Measurements from ENCODE around the gene TENT5C. TPM values are rescaled to one million over a fixed set of nuclear protein-coding genes. Genes with fewer than 3 reads are reported as not detected.

TENT5C gene
- total and polyA plus RNA-seq, 9 of the 15 experiments (the other 6 are each of a cell fraction or from before 2014, with no cell fraction given), result 1.8 to 7.7 (median 4.0) TPM

DNA sequence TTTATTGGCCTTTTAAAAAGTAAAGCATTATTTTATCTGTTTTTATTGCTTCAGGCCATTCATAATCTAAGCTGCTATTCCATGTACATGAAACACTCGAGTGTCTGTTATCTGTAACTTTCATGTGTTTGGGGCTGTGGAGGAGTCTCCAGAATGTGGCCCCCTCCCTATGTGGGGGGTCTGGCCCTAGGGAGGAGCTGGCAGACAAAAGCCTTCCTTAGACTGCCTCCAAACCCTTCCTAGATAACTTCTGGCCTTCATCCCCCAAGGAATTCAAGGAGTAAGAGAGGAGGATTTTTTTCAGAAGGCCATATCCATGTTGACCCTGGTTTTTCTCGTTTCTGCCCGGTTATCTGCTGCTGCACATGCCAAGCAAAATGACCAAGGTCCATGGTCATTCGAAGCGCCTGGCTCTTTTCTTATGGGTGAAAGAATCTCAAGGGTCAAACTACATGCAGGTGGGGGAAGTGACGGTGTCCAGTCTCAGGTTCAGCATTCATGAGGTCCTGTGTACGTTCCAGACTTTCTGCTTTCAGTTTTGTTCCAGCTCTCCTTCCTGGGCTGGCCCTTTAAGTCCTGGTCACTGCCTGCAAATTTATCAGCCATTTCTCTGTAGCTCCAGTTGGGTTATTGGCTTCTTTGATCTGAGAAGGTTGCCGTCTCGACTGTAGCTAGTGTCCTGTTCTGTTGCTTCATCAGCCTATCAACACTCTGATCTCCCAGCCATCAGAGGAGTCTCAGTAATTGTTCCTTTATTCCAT lies 8.3 kb downstream of the TENT5C start (continued):
- TF ChIP-seq, protein P1, sequence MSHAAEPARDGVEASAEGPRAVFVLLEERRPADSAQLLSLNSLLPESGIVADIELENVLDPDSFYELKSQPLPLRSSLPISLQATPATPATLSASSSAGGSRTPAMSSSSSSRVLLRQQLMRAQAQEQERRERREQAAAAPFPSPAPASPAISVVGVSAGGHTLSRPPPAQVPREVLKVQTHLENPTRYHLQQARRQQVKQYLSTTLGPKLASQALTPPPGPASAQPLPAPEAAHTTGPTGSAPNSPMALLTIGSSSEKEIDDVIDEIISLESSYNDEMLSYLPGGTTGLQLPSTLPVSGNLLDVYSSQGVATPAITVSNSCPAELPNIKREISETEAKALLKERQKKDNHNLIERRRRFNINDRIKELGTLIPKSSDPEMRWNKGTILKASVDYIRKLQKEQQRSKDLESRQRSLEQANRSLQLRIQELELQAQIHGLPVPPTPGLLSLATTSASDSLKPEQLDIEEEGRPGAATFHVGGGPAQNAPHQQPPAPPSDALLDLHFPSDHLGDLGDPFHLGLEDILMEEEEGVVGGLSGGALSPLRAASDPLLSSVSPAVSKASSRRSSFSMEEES (CRISPR knock-in tag; IDR thresholded peaks at IDR 0.05), result no peak
- TF ChIP-seq, protein P2, sequence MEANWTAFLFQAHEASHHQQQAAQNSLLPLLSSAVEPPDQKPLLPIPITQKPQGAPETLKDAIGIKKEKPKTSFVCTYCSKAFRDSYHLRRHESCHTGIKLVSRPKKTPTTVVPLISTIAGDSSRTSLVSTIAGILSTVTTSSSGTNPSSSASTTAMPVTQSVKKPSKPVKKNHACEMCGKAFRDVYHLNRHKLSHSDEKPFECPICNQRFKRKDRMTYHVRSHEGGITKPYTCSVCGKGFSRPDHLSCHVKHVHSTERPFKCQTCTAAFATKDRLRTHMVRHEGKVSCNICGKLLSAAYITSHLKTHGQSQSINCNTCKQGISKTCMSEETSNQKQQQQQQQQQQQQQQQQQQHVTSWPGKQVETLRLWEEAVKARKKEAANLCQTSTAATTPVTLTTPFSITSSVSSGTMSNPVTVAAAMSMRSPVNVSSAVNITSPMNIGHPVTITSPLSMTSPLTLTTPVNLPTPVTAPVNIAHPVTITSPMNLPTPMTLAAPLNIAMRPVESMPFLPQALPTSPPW (CRISPR knock-in tag; IDR thresholded peaks at IDR 0.05), result peak; percentile 50
- no peak for TF ChIP-seq CEBPG (CRISPR knock-in tag; IDR thresholded peaks at IDR 0.05)
- TF ChIP-seq CEBPG (tag; conservative IDR thresholded peaks at IDR 0.05 in 1 of 2, IDR thresholded peaks at IDR 0.05 in 1 of 2), result peak in 1 of 2 experiments; percentile 72; a peak in 1 of 4 replicates
- no peak for TF ChIP-seq TSC22D4 (tag; IDR thresholded peaks at IDR 0.05)
- TF ChIP-seq, protein P3, sequence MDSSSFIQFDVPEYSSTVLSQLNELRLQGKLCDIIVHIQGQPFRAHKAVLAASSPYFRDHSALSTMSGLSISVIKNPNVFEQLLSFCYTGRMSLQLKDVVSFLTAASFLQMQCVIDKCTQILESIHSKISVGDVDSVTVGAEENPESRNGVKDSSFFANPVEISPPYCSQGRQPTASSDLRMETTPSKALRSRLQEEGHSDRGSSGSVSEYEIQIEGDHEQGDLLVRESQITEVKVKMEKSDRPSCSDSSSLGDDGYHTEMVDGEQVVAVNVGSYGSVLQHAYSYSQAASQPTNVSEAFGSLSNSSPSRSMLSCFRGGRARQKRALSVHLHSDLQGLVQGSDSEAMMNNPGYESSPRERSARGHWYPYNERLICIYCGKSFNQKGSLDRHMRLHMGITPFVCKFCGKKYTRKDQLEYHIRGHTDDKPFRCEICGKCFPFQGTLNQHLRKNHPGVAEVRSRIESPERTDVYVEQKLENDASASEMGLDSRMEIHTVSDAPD (CRISPR knock-in tag; IDR thresholded peaks at IDR 0.05), result no peak
- TF ChIP-seq SRSF9 (IDR thresholded peaks at IDR 0.05; ENCODE audit: borderline replicate concordance, low read depth, low read length), result no peak
- TF ChIP-seq, protein P4, sequence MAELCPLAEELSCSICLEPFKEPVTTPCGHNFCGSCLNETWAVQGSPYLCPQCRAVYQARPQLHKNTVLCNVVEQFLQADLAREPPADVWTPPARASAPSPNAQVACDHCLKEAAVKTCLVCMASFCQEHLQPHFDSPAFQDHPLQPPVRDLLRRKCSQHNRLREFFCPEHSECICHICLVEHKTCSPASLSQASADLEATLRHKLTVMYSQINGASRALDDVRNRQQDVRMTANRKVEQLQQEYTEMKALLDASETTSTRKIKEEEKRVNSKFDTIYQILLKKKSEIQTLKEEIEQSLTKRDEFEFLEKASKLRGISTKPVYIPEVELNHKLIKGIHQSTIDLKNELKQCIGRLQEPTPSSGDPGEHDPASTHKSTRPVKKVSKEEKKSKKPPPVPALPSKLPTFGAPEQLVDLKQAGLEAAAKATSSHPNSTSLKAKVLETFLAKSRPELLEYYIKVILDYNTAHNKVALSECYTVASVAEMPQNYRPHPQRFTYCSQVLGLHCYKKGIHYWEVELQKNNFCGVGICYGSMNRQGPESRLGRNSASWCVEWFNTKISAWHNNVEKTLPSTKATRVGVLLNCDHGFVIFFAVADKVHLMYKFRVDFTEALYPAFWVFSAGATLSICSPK (IDR thresholded peaks at IDR 0.05; ENCODE audit: borderline replicate concordance), result no peak
- TF ChIP-seq NBN (IDR thresholded peaks at IDR 0.05; ENCODE audit: low read depth), result no peak; the same call in 1 of the 2 replicates
- TF ChIP-seq ZBED1 (IDR thresholded peaks at IDR 0.05), result no peak
- TF ChIP-seq ZNF146 (CRISPR knock-in tag; IDR thresholded peaks at IDR 0.05; ENCODE audit: unreplicated experiment), result no peak
- no peak for TF ChIP-seq RHOXF2B (CRISPR knock-in tag; conservative IDR thresholded peaks at IDR 0.05)
- peak; percentile 68; the same call in 1 of the 2 replicates for TF ChIP-seq ZBTB7A (IDR thresholded peaks at IDR 0.05; ENCODE audit: borderline replicate concordance, control insufficient read depth, low read depth, low read length)
- TF ChIP-seq ZC3H11A (IDR thresholded peaks at IDR 0.05; ENCODE audit: low read depth, low read length), result no peak
- TF ChIP-seq, protein P5, sequence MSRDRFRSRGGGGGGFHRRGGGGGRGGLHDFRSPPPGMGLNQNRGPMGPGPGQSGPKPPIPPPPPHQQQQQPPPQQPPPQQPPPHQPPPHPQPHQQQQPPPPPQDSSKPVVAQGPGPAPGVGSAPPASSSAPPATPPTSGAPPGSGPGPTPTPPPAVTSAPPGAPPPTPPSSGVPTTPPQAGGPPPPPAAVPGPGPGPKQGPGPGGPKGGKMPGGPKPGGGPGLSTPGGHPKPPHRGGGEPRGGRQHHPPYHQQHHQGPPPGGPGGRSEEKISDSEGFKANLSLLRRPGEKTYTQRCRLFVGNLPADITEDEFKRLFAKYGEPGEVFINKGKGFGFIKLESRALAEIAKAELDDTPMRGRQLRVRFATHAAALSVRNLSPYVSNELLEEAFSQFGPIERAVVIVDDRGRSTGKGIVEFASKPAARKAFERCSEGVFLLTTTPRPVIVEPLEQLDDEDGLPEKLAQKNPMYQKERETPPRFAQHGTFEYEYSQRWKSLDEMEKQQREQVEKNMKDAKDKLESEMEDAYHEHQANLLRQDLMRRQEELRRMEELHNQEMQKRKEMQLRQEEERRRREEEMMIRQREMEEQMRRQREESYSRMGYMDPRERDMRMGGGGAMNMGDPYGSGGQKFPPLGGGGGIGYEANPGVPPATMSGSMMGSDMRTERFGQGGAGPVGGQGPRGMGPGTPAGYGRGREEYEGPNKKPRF (IDR thresholded peaks at IDR 0.05; ENCODE audit: low read depth, low read length), result no peak
- no peak for TF ChIP-seq PTBP1 (IDR thresholded peaks at IDR 0.05; ENCODE audit: low read depth, low read length)
- peak; percentile 83 for TF ChIP-seq CBFA2T3 (IDR thresholded peaks at IDR 0.05)
- TF ChIP-seq, protein P6, sequence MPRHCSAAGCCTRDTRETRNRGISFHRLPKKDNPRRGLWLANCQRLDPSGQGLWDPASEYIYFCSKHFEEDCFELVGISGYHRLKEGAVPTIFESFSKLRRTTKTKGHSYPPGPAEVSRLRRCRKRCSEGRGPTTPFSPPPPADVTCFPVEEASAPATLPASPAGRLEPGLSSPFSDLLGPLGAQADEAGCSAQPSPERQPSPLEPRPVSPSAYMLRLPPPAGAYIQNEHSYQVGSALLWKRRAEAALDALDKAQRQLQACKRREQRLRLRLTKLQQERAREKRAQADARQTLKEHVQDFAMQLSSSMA (CRISPR knock-in tag; IDR thresholded peaks at IDR 0.05), result no peak

All from K562 (cell line).